A549 (cell line): ENCODE measurements around the gene LYZL4.

ENCODE experiments used
- CEBPB ChIP-seq, 2 experiments: fragments of >200 bp in 1 of 2; sonication (Bioruptor Twin) in 1 of 2; formaldehyde crosslinking in 1 of 2; IDR thresholded peaks; 2 replicates each; pipeline ENCODE4 v1.6.1; 2012 to 2016
- CTCF ChIP-seq: fragments of >200 bp; sonication (Bioruptor Twin); formaldehyde crosslinking; IDR thresholded peaks from 3 replicates; pipeline ENCODE4 v1.5.1; 2016

- TF ChIP-seq CTCF (no peak), CEBPB (IDR thresholded peaks at IDR 0.05) (no peak)
Observed at GRCh38 chr3:42397644-42398043, 12.8 kb downstream of the LYZL4 start.
